WTC11 (cell line): Measurements from ENCODE around the gene HIP1. TPM values are rescaled to one million over a fixed set of nuclear protein-coding genes. Genes with fewer than 3 reads are reported as not detected.
A peak's percentile ranks its signal among the peaks of the same experiment; 100 is the strongest.

Experiments
- ATAC-seq: fragments of 200-7000 bp; cut with Tn5 transposase; 2 replicates; pipeline ENCODE4 v1.10.0; 2021; ENCODE audit warnings: mild to moderate bottlenecking, moderate library complexity
- CTCF ChIA-PET: fragments of 300-600 bp; sonication (Branson Sonifier 250); formaldehyde crosslinking; loops from one replicate; lab custom pipeline; 2021; ENCODE audit warnings: antibody characterized with exemption; lab: Charles Lee
- POLR2A ChIA-PET: fragments of 350-600 bp; sonication (Branson Sonifier 250); formaldehyde crosslinking; loops from one replicate; lab custom pipeline; 2021; ENCODE audit warnings: antibody characterized with exemption; lab: Charles Lee
- DNase-seq: peaks from one replicate; pipeline ENCODE4 v3.0.0; 2021; ENCODE audit warnings: low spot score
- H3K27ac Mint-ChIP-seq: 2 replicates; pipeline ENCODE4 v1.8.0; 2021; ENCODE audit warnings: mixed read lengths
- H3K27me3 Mint-ChIP-seq: 2 replicates; pipeline ENCODE4 v1.8.0; 2021; ENCODE audit warnings: low read depth, mild to moderate bottlenecking, moderate library complexity, mixed read lengths
- H3K36me3 Mint-ChIP-seq: 2 replicates; pipeline ENCODE4 v1.8.0; 2021; ENCODE audit warnings: mixed read lengths
- H3K4me1 Mint-ChIP-seq: 2 replicates; pipeline ENCODE4 v1.8.0; 2022; ENCODE audit warnings: mixed read lengths
- H3K4me3 Mint-ChIP-seq: 2 replicates; pipeline ENCODE4 v1.8.0; 2021; ENCODE audit warnings: mild to moderate bottlenecking, moderate library complexity, mixed read lengths
- H3K9me3 Mint-ChIP-seq: 2 replicates; pipeline ENCODE4 v1.8.0; 2021; ENCODE audit warnings: mixed read lengths
- ATF6 ChIP-seq: sonication (generic); formaldehyde crosslinking; IDR thresholded peaks from 2 replicates; pipeline ENCODE4 v1.8.1; 2023; ENCODE audit warnings: mild to moderate bottlenecking, missing genetic modification reagents
- CDX4 ChIP-seq: fragments of 250-450 bp; sonication (Bioruptor Pico); IDR thresholded peaks from 2 replicates; pipeline ENCODE4 v1.9.0; 2021; ENCODE audit warnings: moderate library complexity, mild to moderate bottlenecking, inconsistent platforms, borderline replicate concordance
- CREB1 ChIP-seq: sonication (generic); formaldehyde crosslinking; IDR thresholded peaks from 2 replicates; pipeline ENCODE4 v1.8.0; 2023; ENCODE audit warnings: mild to moderate bottlenecking, missing genetic modification reagents
- E2F1 ChIP-seq: sonication (generic); formaldehyde crosslinking; IDR thresholded peaks from 2 replicates; pipeline ENCODE4 v1.8.0; 2022; ENCODE audit warnings: mild to moderate bottlenecking, missing genetic modification reagents
- ERG ChIP-seq: fragments of 250-450 bp; sonication (Bioruptor Pico); IDR thresholded peaks from 2 replicates; pipeline ENCODE4 v1.8.0; 2021; ENCODE audit warnings: mild to moderate bottlenecking
- FOXP4 ChIP-seq: sonication (generic); formaldehyde crosslinking; IDR thresholded peaks from 2 replicates; pipeline ENCODE4 v1.8.0; 2022; ENCODE audit warnings: mild to moderate bottlenecking, missing genetic modification reagents
- GRHL2 ChIP-seq: fragments of 250-450 bp; sonication (Bioruptor Pico); IDR thresholded peaks from 2 replicates; pipeline ENCODE4 v1.8.0; 2022; ENCODE audit warnings: mild to moderate bottlenecking, moderate library complexity; ENCODE audit not compliant: insufficient replicate concordance, severe bottlenecking
- GTF2I ChIP-seq: fragments of 250-450 bp; sonication (Bioruptor Pico); conservative IDR thresholded peaks from 2 replicates; pipeline ENCODE4 v1.4.0; 2021; ENCODE audit warnings: mild to moderate bottlenecking
- KAT7 ChIP-seq: sonication (generic); formaldehyde crosslinking; IDR thresholded peaks from 2 replicates; pipeline ENCODE4 v1.8.1; 2023; ENCODE audit warnings: missing genetic modification reagents, mild to moderate bottlenecking, borderline replicate concordance
- NFATC4 ChIP-seq: fragments of 250-450 bp; sonication (Bioruptor Pico); IDR thresholded peaks from 2 replicates; pipeline ENCODE4 v1.9.0; 2021; ENCODE audit warnings: mild to moderate bottlenecking
- NFE2L1 ChIP-seq: sonication (generic); formaldehyde crosslinking; IDR thresholded peaks from 2 replicates; pipeline ENCODE4 v1.8.1; 2023; ENCODE audit warnings: missing genetic modification reagents
- NR3C1 ChIP-seq: sonication (generic); formaldehyde crosslinking; conservative IDR thresholded peaks from 2 replicates; pipeline ENCODE4 v1.8.1; 2023; ENCODE audit warnings: low read depth, mild to moderate bottlenecking, missing genetic modification reagents
- PRRX2 ChIP-seq: fragments of 250-450 bp; sonication (Bioruptor Pico); IDR thresholded peaks from 2 replicates; pipeline ENCODE4 v1.8.0; 2021; ENCODE audit warnings: mild to moderate bottlenecking
- ZBTB43 ChIP-seq: sonication (generic); formaldehyde crosslinking; IDR thresholded peaks from 2 replicates; pipeline ENCODE4 v1.8.1; 2023; ENCODE audit warnings: mild to moderate bottlenecking, missing genetic modification reagents
- ZMAT4 ChIP-seq: fragments of 250-450 bp; sonication (Bioruptor Pico); IDR thresholded peaks from 2 replicates; pipeline ENCODE4 v1.9.0; 2021; ENCODE audit warnings: mild to moderate bottlenecking
- ZNF232 ChIP-seq: sonication (generic); formaldehyde crosslinking; IDR thresholded peaks from 2 replicates; pipeline ENCODE4 v1.8.0; 2022; ENCODE audit warnings: mild to moderate bottlenecking, missing genetic modification reagents
- ZNF416 ChIP-seq: fragments of 250-450 bp; sonication (Bioruptor Pico); IDR thresholded peaks from 2 replicates; pipeline ENCODE4 v1.9.0; 2021; ENCODE audit warnings: mild to moderate bottlenecking, inconsistent platforms
- ZNF423 ChIP-seq: fragments of 250-450 bp; sonication (Bioruptor Pico); IDR thresholded peaks from 2 replicates; pipeline ENCODE4 v2.1.2; 2022; ENCODE audit warnings: mild to moderate bottlenecking, moderate library complexity
- total RNA-seq: library from RNA; stranded (reverse); gene quantifications from 3 replicates; pipeline ENCODE4 v1.2.3, GENCODE V29; 2021

HIP1 gene
- total RNA-seq, 1 experiment from 2014 or later, result 75.8 TPM

GRCh38 chr7:75734586-75735458 lies 3.9 kb downstream of the HIP1 start:
- ChIA-PET CTCF (interaction anchor here (0.5 kb wide), 1 partner anchor 132 kb away, joined by 3 read pairs; no protein-coding TSS in a partner anchor), POLR2A (no interaction called here)
- DNase-seq (no peak), ATAC-seq (no peak)
- H3K36me3 Mint-ChIP-seq, result no peaks in the 10 kb centered on the region
- TF ChIP-seq FOXP4 (CRISPR knock-in tag) (no peak), CDX4 (CRISPR knock-in tag) (no peak), ERG (CRISPR knock-in tag) (no peak), ZNF416 (CRISPR knock-in tag) (no peak), ZNF423 (CRISPR knock-in tag) (no peak), NFATC4 (CRISPR knock-in tag) (no peak)
- H3K27ac Mint-ChIP-seq, result no peak overlapping the region; the same call in 1 of the 2 replicates
- peaks cover 26% of the 10 kb centered on the region for H3K27me3 Mint-ChIP-seq
- peaks cover 27% of the 10 kb centered on the region for H3K4me1 Mint-ChIP-seq
- H3K4me3 Mint-ChIP-seq, result no peak overlapping the region
- H3K9me3 Mint-ChIP-seq, result no peaks in the 10 kb centered on the region

- H3K27ac Mint-ChIP-seq, result peak overlapping the region; percentile 72
- POLR2A ChIA-PET, result no interaction called here
- TF ChIP-seq GTF2I (CRISPR knock-in tag), result no peak
- no peak for TF ChIP-seq NFE2L1 (CRISPR knock-in tag)
- no peak for TF ChIP-seq FOXP4 (CRISPR knock-in tag)
- TF ChIP-seq NR3C1 (CRISPR knock-in tag), result no peak
- no peak for TF ChIP-seq CREB1 (CRISPR knock-in tag)
- TF ChIP-seq ZBTB43, result no peak
- TF ChIP-seq ERG (CRISPR knock-in tag), result no peak
- TF ChIP-seq ZNF232 (CRISPR knock-in tag), result no peak
- no peak for TF ChIP-seq ATF6
- no peak for TF ChIP-seq E2F1
- no peak for TF ChIP-seq PRRX2
- no peak for TF ChIP-seq GRHL2
- TF ChIP-seq ZMAT4 (CRISPR knock-in tag), result no peak
- TF ChIP-seq KAT7 (CRISPR knock-in tag), result no peak
Observed at GRCh38 chr7:75732764-75733630, 5.7 kb downstream of the HIP1 start.

More at GRCh38 chr7:75732764-75733630, 5.7 kb downstream of the HIP1 start:
- H3K36me3 Mint-ChIP-seq, result no peaks in the 10 kb centered on the region
- H3K9me3 Mint-ChIP-seq, result no peaks in the 10 kb centered on the region
- peaks cover 35% of the 10 kb centered on the region for H3K4me1 Mint-ChIP-seq
- no peak for DNase-seq
- no peak overlapping the region for H3K4me3 Mint-ChIP-seq
- H3K27me3 Mint-ChIP-seq, result peaks cover 15% of the 10 kb centered on the region
- CTCF ChIA-PET, result no interaction called here
- ATAC-seq, result no peak
